ENCODE results near the gene TMEM203. TPM values are rescaled to one million over a fixed set of nuclear protein-coding genes. Genes with fewer than 3 reads are reported as not detected.

The TMEM203 gene
- total and polyA plus RNA-seq, 2 of the 13 experiments (the other 11 are each of a cell fraction or from before 2014, with no cell fraction given) = 23.4 to 36.7 TPM

- TF ChIP-seq ZBTB39 (CRISPR knock-in tag; IDR thresholded peaks at IDR 0.05) (no peak; the same call in 1 of the 2 replicates), ZNF552 (CRISPR knock-in tag; IDR thresholded peaks at IDR 0.05; ENCODE audit: borderline replicate concordance) (no peak), HNF1A (IDR thresholded peaks at IDR 0.05; ENCODE audit: low read depth) (no peak), HNF1A (CRISPR knock-in tag; IDR thresholded peaks at IDR 0.05; ENCODE audit: borderline replicate concordance) (peak; percentile 2; the same call in 1 of the 2 replicates), PHB2 (IDR thresholded peaks at IDR 0.05; ENCODE audit: partially characterized antibody) (no peak), GTF3A (CRISPR knock-in tag; conservative IDR thresholded peaks at IDR 0.05) (no peak), ZNF589 (CRISPR knock-in tag; conservative IDR thresholded peaks at IDR 0.05) (0 out of 2 replicates have a peak, but pooled peaks have one; percentile 45), ZUFSP (CRISPR knock-in tag; IDR thresholded peaks at IDR 0.05; ENCODE audit: borderline replicate concordance) (no peak), ZNF224 (CRISPR knock-in tag; IDR thresholded peaks at IDR 0.05) (peak; percentile 70; the same call in 1 of the 2 replicates), KDM4B (CRISPR knock-in tag; IDR thresholded peaks at IDR 0.05) (no peak), ZMAT5 (CRISPR knock-in tag; IDR thresholded peaks at IDR 0.05; ENCODE audit: borderline replicate concordance, low read depth) (no peak), SP4 (CRISPR knock-in tag; IDR thresholded peaks at IDR 0.05) (peak; percentile 57; the same call in 1 of the 2 replicates), SRSF9 (IDR thresholded peaks at IDR 0.05; ENCODE audit: borderline replicate concordance, insufficient read depth, low read depth, low read length, poor library complexity, severe bottlenecking) (no peak), ZNF83 (CRISPR knock-in tag; IDR thresholded peaks at IDR 0.05; ENCODE audit: borderline replicate concordance) (no peak), CHCHD3 (CRISPR knock-in tag; IDR thresholded peaks at IDR 0.05) (0 out of 2 replicates have a peak, but pooled peaks have one; percentile 45), DNMT1 (CRISPR knock-in tag; IDR thresholded peaks at IDR 0.05) (no peak), MYPOP (CRISPR knock-in tag; IDR thresholded peaks at IDR 0.05) (no peak), POLR2AphosphoS2 (IDR thresholded peaks at IDR 0.05; ENCODE audit: low read depth, low read length) (no peak), ZNF331 (CRISPR knock-in tag; IDR thresholded peaks at IDR 0.05) (0 out of 2 replicates have a peak, but pooled peaks have one; percentile 11)
Observed at GRCh38 chr9:137229903-137230704, 24.7 kb upstream of the TMEM203 start (continued).
